Inferior parietal cortex (tissue), 1 donor: Measurements from ENCODE around the gene CDYL.

Experiments
- DNase-seq: peaks from one replicate; pipeline ENCODE4 v3.0.0-alpha.2; 2016; ENCODE audit errors: extremely low spot score

The CDYL gene

DNA sequence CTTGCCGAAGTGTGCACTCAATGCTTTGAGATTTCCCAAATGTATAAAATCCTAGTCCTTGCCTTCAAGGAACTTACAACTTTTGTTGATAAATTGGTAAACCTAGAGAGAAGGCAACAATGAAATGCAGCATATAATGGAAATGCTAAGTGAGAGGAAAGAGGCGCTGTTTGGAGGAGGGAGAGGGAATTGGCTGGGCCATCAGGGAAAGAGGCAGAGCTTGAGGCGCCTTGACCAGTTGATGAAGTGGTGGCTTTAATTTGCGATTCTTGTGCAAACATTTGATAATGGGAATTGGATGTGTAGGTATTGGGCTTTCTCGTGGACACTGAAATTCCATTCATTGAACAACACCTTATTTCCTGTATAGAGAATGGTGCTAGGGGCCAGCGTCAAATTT is 1.9 kb upstream of the CDYL start:
- DNase-seq, result no peak

DNA sequence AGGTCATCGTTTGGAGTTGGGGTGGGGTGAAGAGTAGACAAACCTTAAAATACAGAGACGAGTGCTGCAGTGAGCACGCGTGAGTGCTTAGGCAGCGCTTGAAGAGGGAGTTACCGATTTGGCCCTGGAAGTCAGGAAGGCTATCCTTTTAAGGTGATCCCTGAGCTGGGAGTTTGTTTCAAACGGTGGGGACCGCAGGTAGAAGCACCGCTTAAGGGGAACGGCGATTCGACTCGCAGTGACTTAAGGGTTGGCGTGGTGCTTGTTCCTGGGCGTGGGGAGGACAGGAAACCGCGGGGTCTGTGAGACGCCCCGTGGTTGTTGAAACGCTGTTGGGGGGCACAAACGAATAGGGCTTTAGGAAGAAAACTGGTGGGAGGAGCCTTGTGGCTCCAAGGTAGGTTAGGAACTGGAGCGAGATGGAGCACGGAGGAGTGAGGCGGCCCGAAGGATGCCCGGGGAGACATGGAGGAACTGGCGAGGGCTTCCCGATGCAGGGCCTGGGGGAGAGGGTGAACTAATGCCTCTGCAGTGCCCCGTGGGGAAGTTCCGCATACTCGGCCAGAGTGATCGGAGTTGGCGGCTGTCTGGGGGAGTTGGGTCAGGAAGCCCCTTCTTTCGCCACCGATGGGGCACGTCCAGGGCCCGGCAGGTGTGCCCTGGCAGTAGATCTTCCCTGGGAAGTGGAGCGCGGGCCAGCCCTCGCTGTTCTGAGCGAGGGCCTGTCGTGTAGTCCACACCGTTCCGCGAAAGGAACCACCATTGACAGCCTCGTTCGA is 1.3 kb upstream of the CDYL start:
- no peak for DNase-seq

DNA sequence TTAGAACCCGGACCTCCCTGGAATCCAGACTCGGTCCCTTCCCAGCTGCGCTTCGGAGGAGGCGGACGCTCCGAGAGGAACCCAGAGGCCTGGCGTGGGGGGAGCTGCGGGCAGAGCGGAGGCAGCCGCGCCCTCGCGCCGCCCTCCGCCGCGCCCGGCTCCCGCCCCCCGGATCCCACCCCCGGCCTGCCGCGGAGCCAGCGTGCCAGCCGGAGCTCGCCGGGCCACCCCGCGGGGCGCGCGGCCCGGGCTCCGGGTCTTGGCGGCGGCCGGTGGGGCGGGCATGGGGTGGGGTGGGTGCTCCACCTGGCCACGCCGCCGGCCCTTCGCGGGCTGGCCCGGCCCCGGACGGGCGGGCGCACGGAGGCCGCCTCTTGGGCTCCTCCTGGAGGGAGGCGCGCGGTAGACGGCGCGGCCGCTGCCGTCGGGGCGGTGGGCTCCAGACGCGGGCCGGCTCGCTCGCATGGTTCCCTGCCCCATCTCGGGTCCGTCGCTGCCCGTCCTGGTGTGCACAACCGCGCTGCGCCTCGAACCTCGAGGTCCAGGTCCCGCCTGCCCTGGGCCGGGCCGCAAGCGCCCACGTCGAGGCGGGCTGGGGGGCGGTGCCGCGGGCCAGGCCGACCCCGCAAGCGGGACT is 592 bp upstream of the CDYL start:
- no peak for DNase-seq

- DNase-seq, result no peak
These were observed 539 bp downstream of the CDYL start for GRCh38 chr6:4776493-4777393.

- DNase-seq, result peak; percentile 43
These were observed 1.3 kb downstream of the CDYL start for GRCh38 chr6:4777394-4777935.

GRCh38 chr6:4778086-4778485 is 1.9 kb downstream of the CDYL start:
- DNase-seq, result no peak

DNA sequence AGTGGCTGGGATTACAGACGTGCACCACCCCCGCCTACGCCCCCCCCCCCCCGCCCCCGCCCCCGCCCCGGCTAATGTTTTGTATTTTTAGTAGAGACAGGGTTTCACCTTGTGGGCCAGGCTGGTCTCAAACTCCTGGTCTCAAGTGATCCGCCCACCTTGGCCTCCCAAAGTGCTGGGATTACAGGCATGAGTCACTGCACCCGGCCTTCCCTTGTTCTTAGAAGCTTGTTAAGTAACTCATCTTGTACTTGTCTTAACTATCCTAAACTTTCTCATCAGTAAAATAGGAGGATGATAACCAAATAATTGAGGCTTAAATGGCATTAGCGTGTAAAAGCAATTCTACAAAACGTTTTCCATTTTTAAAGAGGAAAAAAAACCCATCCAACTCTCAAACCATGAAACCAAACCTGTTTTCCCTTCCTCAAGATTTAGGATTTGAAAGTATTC is 4.2 kb downstream of the CDYL start:
- no peak for DNase-seq

DNA sequence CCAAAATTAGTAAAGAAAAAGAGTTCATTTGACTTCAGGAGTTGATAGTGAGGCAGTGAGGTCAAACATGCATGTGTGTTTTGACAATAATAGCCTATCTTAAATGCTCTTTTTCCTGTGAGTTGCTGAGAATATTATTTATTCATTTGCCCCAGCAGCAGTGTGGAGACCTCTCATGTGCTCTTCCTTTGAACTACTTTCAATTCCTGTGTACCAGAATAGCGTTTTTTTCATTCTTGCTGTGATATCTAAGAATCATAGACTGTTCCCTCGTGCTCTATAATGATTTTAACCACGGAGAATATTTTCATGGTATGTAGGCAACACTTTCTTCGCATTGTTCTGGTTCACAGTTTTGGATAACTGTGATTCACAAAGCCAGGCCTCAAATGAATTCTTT is 5.2 kb downstream of the CDYL start:
- DNase-seq, result no peak

DNA sequence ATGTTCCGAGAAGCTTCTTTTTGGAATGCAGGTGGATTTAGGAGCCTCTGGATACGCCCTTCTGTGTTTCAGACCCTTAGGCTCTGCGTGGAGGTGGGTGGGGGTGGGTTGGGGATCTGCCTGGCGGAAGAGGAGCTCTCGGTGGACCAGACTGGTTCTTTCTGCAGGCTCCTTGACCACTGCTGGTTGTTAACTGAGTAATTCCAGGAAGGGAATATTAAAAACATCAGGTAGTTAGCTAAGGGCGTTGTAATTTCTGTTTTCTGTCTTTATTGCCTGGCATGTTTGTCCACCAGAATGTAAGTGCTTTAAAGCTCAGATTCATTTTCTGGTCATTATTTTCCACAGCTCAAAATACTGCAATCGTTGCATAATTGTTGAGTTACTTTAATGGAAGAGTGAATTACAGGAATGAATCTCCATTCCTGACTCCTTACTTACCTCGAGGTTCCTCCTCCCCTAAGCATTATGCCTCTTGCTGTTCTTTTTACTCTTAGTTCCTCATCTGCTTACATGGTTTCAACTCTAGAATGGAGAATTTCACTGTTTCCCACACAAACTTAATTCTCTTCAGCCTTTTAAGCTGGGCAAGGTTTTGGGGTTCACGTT is 5.9 kb downstream of the CDYL start:
- no peak for DNase-seq

GRCh38 chr6:4786996-4787395 is 10.8 kb downstream of the CDYL start:
- DNase-seq, result no peak

- no peak for DNase-seq
These were observed 12.3 kb downstream of the CDYL start for GRCh38 chr6:4788482-4788881.

- no peak for DNase-seq
These were observed 12.9 kb downstream of the CDYL start for GRCh38 chr6:4788953-4789584.

DNA sequence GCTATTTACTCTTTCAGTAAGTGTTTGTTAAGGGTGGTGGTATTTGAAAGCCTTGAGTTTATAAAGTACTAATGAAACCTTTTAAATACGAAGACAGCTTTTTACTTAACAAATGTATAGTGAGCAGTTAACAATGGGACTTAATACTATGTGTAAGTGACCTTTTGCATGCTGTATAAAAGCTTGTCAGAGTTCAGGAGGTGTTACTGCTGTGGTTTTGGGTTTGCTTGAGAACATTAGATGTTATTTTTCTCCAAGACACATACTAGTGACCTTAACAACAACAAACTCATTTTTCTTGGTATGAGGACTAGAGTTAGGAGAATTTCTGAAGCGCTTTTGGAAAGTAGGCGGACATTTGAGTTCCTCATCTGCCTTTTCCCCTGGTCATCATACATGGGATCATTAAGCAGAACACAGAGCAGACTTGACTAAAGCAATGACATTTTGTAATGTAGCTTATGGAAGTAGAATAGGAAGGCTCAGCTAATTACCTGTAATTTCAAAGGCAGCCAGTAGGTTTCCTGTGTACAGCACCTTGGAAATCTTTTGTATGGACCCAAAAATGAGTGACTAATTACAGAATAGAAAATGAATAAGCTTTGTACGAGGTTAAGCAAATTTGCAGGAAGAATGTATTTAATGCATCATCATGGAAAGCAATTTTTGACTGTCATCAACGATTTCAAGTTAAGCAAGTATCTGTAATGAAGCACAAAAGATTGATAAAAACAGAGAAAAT is 14.1 kb downstream of the CDYL start:
- DNase-seq, result no peak

- DNase-seq, result no peak
These were observed 18.0 kb downstream of the CDYL start for GRCh38 chr6:4794140-4794707.

DNA sequence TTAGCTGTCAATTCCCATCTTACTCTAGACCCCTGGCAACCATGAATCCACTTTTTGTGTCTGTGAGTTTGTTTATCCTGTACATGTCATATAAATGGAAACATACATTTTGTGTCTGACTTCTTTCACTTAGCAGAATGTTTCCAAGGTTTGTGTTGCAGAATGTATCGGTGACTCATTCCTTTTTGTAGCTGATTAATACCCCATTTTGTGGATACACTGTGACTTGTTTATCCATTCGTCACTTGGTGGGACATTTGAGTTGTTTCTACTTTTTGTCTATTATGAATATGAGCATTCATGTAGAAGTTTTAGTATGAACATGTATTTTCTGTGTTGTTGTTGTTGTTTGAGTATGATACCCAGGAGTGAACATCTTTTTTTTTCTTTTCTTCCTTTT is 21.4 kb downstream of the CDYL start:
- DNase-seq, result no peak

- DNase-seq, result no peak
These were observed 23.7 kb downstream of the CDYL start for GRCh38 chr6:4799912-4800311.

DNA sequence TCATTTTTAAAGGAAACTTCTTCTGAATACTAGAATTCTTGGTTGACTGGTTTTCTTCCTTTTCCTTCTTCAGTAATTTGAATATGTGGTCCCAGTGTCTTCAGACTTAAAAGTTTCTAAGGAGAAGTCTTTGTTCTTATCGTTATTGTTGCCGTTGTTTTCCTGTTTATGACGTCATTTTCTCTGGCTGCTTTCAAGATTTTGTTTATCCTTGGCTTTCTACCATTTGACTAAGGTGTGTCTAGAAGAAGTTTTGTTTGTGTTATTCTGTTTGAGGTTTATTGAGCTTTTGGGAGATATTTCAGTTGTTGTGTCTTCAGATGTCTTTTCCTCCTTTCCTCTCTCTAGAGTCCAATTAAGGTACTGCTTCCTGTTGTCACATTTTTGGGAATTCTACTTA is 24.5 kb downstream of the CDYL start:
- no peak for DNase-seq

DNA sequence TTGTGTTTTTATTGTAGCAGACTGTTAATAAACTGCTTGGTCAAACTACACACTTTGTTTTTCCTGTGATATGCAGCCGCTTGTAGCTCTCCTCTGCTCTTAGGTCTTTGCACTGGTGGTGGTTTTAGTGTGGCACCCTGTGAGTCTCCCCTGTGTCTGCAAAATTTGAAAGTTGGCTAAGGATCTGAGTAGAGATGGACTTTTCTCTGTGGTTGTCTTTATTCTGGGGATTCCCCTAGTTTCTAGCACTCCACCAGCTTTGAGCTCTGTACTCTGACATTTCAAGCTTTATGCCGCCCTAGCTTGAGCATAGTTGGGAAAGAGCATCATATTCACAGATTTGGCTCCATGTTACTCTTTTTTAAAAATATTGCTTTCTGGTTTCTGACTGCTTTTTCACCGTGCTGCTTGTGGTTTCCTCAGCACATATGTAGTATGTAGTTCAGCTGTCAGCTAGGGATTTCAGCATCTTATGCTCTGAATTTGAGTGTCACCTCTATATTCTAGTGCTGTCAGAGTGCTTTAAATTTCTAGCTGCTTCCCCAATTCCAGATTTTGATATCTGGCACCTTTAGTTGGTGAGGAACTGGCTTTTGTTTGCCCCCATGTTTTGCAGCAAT is 25.4 kb downstream of the CDYL start:
- no peak for DNase-seq

DNA sequence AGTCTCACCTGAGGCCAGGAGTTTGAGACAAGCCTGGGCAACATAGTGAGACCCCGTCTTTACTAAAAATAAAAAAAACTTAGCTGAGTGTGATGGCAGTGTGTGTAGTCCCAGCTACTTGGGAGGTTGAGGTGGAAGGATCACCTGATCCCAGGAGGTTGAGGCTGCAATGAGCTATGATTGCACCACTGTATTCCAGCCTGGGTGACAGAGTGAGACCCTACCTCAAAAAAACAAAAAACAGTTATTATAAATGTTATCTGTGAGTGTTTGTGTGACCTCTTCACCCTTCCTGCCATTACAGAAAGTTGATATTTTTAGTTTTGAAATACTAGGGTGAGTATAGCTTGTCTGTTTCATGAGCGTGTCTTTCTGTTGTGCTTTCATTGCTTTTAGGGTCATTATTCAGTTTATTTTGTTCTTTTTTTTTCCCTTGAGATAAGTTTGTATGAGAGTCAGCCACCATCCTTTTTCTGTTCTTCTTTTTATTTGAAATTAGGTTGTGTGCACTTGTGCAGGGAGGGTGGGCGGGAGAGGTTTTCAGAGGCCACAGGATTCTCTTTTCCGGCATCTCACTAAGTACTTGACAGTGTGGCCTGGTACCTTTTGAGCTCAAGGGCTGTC is 26.2 kb downstream of the CDYL start:
- no peak for DNase-seq
